22Rv1 (cell line): Measurements from ENCODE around the gene BEX1.

ENCODE experiments used
- ZFX ChIP-seq: fragments of 450-650 bp; IDR thresholded peaks from 2 replicates; pipeline ENCODE4 v1.6.1; 2017; ENCODE audit warnings: antibody characterized with exemption, borderline replicate concordance
- TF ChIP-seq, protein P1 (sequence below): fragments of 450-650 bp; IDR thresholded peaks from 2 replicates; pipeline ENCODE4 v1.5.1; 2017; ENCODE audit warnings: mild to moderate bottlenecking

DNA sequence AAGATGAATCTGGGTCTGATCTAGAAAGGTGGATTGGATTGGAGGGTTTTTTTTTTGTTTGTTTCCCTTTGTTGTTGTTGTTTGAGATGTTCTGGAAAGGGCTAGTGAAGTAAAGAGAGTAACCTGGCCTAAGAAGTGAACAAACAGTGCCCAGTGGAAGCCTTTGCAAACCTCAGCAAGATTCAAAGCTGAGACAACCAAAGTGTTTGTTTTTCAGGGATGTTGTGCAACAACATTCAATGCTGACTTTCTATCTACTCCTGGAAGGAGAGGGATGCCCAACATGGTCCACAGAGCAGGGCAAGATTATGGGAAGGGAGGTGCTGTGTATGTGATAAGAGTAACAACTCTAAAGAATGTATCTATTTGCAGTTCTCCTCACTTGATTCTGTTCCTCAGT lies 11.3 kb downstream of the BEX1 start:
- TF ChIP-seq, protein P1, sequence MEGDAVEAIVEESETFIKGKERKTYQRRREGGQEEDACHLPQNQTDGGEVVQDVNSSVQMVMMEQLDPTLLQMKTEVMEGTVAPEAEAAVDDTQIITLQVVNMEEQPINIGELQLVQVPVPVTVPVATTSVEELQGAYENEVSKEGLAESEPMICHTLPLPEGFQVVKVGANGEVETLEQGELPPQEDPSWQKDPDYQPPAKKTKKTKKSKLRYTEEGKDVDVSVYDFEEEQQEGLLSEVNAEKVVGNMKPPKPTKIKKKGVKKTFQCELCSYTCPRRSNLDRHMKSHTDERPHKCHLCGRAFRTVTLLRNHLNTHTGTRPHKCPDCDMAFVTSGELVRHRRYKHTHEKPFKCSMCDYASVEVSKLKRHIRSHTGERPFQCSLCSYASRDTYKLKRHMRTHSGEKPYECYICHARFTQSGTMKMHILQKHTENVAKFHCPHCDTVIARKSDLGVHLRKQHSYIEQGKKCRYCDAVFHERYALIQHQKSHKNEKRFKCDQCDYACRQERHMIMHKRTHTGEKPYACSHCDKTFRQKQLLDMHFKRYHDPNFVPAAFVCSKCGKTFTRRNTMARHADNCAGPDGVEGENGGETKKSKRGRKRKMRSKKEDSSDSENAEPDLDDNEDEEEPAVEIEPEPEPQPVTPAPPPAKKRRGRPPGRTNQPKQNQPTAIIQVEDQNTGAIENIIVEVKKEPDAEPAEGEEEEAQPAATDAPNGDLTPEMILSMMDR = no peak
- TF ChIP-seq ZFX = no peak
